HG02623 (cell line): Measurements from ENCODE around the gene ALG6.
"Not testable (repeated sequence)": the region's sequence is repeated elsewhere in the genome, so short reads cannot be mapped to it uniquely, and the experiment has no call there.

Experiments
- ATAC-seq: cut with Tn5 transposase; IDR thresholded peaks from one replicate; pipeline ENCODE4 v1.9.1; 2021; ENCODE audit warnings: moderate library complexity; ENCODE audit not compliant: unreplicated experiment

Gene ALG6

DNA sequence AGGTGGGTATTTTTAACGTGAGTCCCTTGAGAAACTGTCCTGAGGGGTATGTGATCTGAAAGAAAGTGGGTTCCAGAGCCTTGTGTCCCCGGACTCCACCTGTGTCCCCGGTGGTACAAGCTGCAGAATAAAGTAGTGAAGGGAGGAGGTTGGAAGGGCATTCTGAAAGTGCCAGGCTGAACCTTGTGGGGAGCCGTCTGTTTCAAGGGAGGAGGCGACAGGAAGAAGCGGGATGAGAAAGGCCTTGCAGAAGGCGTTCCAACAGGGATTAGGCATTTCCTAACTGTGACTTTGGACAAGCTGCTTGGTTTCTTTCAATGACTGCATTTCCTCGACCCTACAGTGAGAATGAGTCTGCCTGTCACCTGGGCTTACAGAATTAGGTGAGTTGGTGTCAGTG lies 39.3 kb upstream of the ALG6 start:
- no peak for ATAC-seq

DNA sequence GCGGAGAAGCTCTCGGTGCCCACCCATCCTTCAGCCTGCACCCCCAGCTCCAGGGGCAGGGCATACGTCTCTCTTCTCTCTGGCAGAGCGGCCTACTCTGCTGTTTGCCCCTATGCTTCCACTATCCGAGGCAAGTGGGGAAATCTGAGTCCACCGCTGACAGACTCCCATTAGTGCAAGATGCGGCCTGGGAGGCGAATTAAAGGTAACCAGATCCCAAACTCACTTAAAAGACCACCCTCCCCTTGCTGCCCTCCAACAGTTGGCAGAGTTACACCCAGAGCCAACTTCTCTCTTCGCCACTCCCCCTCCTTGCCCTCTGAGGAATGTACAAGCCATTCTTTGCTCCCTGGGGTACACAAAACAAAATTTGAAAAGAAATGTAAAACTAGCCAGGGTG lies 38.6 kb upstream of the ALG6 start:
- ATAC-seq: no peak

DNA sequence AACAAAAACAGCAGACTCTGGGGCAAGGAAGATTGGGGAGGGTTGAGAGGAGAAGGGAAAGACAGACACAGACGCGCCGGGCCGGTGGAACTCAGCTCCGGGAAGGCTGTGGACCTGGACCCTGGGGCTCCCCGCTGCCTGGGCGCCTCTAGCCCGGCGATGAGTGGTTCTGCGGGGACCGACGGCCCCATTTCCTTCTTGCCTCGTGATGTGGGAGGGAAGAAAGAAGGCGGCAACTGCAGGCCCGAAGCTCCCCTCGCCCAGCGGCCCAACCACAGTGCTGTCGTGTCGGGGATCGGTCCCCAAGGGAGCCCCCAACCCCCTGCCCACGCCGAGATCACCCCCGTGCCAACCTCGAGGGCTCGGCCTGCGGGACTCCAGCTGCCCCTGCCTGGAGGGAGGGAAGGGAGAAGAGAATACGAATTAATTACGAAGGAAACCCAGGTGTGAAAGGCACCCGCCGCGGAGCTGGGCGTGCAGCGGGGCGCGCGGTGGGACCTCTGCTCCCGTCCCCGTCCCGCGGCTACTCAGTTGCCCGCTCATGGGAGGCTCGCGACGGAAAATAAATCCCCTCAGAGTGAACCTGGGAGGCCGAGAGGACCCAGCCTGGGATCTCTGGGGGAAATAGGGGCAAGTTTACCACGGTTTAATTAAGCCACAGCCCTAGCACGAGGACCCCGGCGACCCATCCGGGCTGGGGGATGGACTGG lies 37.7 kb upstream of the ALG6 start:
- ATAC-seq: no peak

DNA sequence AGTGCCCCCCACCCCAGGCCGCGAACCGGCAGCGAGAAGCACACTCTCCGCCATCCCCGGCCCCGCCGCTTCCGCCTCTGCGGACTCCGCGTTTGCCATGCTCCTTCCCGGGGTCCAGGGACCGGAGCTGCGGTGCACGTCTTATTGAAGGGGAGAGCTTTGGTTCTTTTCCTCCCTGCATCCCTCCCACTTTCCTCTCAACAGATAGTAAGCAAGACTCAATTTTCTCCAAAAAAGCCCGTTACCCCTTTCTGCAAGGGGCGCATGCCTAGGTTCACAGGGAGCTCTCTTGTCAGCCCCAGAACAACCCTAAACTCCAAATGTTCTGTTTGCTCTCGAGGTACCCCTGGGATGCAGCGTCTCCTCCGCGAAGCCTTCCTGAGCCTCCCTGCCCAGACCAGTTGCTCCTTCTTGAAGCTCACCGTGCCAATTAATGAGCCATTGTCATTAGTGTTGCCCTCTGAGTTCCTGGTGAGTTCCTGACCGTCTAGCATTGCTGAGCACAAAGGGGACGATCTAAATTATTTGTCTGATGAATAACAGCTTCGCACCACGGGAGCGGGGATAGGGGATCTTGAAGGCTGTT lies 37.0 kb upstream of the ALG6 start:
- ATAC-seq: no peak

DNA sequence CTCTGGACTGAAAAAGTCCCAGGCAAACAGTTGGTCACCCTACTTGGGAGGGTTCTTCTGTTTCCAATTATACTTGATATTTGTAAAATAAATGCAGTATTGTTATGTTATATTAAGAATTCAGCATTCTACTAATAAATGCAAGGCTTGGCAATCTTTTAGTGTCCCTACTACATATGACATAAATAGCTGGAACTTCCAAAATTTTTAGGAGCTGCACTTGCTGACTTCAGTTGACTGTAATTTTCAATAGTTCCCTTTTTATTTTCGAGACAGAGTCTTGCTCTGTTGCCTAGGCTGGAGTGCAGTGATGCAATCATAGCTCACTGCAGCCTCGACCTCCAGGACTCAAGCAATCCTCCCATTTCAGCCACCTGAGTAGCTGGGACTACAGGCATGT lies 25.0 kb upstream of the ALG6 start:
- no peak for ATAC-seq

DNA sequence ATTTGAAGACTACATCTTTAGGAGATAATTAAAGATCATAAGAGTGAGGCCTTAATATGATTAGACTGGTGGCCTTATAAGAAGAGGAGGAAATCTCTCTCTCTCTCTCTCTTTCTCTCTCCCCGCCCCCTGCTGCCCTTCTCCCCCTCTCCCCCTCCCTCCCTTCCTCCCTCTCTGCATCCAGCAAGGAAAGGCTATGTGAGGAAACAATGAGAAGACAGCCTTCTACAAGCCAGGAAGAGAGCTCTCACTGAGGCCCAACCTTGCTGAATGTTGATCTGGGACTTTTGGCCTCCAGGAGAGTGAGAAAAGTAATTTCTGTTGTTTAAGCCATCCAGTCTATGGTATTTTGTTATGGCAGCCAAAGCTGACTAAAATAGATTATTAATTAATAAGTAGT lies 23.5 kb upstream of the ALG6 start:
- ATAC-seq: no peak

DNA sequence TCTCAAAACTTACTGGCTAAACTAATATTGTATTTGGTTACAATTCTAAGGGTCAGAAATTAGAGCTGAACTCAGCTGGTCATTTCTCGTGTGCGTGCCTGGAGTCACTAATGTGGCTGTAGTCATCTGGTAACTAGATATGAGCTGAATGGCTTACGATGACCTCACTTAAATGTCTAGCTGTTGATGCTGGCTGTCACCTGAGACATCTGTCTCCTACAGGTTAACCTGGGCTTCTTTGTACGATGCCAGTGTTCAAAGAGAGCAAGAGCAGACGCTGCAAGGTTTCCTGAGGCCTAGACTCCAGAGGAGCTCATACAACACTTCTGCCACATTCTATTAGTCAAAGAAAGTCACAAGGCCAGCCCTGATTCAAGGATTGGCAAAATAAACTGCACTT lies 17.1 kb upstream of the ALG6 start:
- ATAC-seq: no peak

DNA sequence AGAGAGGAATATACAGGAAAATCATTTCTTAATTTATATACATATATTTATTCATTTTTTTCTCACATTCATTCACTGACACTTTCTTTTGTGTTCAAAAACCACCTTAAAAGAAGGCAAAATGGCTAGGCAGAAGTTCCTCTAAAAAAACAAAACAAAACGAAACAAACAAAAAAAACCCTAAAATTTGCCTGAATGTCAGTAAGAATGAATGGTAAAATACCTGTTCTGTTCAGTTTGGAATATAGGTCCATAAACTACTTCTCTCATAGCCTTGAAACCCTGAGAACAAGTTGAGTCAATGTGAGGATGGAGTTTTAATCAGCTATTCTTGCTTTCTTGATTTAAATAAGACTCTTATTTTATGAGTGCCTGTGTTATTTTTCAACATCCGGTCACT lies 14.7 kb upstream of the ALG6 start:
- no peak for ATAC-seq

DNA sequence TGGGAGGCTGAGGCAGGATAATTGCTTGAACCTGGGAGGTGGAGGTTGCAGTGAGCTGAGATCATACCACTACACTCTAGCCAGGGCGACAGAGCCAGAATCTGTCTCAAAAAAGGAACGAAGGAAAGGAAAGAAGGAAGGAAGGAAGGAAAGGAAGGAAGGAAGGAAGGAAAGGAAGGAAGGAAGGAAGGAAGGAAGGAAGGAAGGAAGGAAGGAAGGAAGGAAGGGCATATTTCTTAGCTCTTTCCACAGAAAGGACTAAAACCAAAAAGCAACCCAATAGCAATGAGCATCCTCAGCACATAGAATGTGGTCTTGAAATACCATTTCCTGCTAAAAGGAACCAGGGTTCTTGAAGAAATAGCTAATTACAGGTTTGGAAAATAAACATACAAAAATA lies 11.2 kb upstream of the ALG6 start:
- ATAC-seq: not testable (repeated sequence)

DNA sequence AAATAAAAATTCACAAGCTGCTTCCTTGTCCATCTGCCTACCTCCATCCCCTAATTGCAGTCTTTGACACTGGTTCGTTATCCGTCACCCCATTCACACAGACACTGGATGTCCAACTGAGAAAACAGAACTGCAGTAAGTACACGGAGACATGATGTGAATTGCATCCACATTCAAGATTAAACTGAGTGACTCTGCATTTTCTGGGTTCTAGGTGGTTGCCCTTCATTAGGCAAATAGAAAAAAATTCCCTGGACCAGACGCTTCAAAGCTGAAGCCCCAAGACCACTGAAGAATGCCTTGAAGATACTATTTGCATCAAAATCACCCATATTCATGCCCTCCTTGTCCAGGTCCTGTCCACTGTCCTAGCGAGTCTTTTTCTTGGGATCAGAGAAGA lies 7.9 kb upstream of the ALG6 start:
- ATAC-seq: no peak

DNA sequence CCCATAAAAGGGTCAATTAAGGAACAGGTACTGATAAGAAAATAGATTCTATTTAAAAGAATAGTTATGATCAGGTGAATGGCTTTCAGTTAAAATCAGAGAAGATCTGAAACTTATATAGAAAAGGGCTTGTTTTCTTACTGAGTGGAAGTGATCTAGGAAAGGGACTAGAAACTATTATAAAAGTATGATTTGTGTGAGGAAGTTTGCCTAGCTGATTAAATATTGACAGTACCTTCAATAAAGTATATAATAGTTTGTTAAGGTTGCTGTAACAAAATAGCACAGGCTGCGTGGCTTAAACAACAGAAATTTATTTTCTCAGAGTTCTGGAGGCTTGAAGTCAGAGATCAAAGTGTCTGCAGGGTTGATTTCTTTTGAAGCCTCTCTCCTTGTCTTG lies 5.4 kb upstream of the ALG6 start:
- ATAC-seq: no peak

DNA sequence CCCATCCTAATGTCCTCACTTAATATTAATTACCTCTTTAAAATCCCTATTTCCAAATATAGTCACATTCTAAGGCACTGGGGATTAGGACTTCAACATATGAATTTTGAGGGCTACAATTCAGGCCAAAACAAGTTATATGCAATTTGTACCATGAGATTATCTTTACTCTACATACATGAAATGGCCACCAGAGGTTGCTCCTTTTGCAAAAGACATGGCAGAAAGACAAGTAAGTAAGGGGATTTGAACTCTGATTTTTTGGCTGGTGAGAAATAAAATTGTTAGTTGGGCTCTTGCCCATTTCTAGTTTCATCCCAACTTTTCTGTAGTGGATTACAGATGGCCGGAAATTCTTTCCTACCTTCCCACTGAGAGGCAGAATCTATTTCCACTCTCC lies 4.8 kb upstream of the ALG6 start:
- ATAC-seq: no peak

DNA sequence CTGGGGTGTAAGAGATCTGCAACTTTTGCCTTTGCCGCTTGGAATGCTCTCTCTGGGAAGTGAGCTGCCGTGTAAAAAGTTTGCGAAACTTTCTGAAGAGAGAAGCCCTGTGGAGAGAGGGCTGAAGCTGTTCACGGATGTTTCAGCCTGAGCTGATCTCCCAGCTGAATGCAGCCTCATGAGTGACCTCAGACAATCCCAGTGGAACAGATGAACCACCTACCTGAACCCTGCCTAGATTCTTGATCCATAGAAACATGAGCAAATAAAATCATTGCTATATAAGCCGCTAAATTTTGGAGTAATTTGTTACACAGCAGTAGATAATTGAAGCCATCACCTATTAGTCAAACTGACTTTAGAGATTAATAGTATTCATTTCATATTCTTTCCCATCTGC lies 4.4 kb upstream of the ALG6 start:
- no peak for ATAC-seq

DNA sequence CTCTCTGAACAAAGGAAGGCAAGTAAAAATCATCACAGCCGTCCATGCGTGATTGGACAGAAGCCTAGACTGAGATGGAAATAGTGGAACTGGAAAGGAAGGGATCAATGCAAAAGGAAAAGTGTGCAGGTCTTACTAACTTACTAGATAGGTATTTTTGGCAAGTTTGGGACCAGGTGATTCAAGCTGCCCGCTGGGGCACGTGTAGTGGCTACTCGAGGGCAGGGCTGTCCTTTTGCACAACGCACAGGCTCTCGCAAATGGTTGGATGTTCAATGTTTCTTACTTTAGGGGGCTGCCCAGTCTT lies 566 bp upstream of the ALG6 start:
- ATAC-seq: no peak

DNA sequence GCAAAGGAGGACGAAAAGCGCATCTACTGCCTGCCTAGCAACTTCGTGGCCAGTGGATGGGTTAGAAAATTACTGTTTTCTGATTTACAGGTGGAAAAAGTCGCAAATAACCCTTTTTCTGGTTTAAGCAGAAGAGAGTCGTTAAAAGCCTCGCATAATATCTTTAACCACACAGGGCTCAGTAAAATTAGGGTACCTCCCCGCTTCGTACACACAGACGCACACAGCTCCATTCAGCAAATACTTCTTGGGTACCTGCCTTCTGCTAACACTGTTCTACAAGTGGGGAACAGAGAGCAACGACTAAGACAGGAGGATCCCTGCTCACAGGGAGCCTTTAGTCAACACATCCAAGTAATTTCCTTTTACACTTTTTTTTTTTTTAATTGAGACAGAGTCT lies 704 bp downstream of the ALG6 start:
- ATAC-seq: no peak

DNA sequence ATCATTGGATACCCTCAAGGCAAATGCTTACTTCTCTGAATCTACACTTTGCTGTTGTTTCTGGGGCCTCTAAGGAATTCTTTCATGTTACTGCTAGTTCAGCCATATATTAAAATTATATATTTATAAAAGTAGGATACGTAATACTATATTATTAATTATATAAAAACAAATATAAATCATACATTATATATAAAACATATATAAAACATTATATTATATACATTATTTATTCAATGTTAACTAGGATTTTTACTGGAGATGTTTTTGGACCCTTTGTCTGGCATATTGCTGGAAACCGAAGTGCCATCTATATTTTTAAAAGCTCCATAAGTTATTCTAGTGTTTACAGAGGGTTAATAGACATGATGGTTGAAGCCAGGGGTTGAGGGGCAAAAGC lies 12.2 kb downstream of the ALG6 start:
- ATAC-seq: no peak

DNA sequence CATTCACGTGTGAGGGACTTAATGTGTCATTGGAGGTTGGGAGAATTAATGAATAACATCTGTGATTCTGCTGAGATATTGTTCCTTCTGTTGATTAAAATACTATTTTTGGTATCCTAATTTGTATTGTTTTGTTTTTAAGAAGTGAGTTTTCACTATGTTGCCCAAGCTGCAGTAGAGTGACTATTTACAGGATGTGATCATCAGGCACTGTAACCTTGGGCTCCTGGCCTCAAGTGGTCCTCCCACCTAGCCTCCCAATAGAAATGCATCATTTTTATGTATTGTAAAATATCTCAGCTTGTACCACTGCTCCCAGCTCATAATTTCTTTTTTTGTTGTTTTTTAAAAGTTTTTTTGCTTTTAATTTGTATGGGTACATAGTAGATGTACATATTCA lies 14.3 kb downstream of the ALG6 start:
- ATAC-seq: no peak

DNA sequence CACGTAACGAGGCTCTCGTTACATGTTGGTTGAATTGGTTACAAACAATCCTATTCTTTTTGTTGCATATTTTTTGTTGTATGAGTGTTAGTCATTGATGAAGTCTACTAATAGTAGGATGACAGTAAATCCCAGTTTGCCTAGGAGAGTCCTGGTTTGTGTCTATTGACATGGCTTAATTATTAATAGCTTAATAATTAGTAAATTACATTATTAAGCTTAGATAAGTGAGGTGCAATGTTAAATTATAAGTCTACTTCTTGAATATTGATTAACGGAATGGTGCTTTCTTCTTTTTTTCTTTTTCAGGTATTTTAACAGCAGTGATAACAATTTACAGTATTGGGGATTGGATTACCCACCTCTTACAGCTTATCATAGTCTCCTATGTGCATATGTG lies 34.5 kb downstream of the ALG6 start:
- no peak for ATAC-seq

DNA sequence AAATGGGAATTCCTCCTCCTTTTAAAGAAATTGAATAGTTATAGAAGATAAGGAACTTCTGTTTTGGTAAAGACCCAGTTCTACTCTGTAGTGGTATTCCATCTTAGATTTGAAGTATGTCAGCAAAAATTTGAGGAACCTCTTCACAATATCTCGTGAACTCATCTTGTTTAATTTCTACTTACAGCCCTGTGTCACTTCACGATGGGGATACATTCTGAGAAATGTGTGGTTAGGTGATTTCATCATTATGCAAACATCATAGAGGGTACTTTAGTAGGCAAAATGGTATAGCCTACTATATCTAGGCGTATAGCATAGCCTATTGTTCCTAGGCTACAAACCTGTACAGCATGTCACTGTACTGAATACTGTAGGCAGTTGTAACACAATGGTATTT lies 36.0 kb downstream of the ALG6 start:
- no peak for ATAC-seq

DNA sequence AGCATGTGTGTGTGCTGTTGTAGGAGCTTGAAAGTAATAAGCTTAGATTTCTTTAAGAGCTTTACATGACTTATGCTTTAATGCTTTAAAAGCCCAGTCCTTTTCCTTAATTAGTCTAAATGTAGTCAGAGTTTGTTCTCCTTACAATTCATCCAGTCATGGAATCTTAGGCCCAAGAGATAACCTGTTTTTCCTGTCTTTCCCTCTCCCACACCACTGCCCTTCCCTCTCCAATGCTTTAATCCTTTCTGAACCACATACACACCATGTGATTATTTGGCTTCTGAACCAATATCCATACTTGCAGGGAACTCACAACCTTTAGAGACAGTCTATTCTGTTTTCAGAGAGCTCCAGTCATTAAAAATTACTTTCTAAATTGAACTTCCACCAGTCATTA lies 37.6 kb downstream of the ALG6 start:
- no peak for ATAC-seq

DNA sequence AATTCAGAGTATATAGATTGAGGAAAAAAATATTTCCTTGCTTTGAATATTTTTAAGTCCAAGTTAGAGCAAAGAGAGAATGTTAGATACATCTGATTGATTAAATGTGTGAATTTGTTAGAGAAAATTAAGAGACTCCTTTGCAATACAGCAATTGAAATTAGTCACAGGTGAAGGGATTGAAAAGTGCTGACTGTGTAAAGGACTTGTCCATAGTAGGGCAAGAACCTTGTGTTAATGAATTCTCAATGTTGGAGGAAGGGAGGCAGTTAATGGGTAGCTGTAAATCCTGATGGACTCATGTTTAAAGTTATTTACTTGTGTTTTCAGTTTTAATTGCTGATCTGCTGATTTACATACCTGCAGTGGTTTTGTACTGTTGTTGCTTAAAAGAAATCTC lies 38.6 kb downstream of the ALG6 start:
- ATAC-seq: no peak

DNA sequence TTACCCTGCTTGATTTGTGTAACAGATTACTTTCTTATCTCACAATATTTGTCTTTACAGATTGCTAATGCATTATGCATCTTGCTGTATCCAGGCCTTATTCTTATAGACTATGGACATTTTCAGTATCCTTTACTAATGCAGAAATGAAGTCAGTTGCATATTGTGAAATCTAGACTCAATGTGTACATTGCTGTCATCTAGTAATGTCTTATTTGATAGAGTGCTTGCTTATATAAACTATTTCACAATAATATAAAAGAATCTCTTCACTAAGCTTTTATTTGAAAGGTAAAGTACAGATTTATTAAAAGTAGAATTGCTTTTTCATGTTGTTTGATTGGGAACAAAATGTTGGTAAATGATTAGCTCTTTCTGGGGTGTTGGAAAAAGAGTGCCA lies 39.6 kb downstream of the ALG6 start:
- no peak for ATAC-seq

DNA sequence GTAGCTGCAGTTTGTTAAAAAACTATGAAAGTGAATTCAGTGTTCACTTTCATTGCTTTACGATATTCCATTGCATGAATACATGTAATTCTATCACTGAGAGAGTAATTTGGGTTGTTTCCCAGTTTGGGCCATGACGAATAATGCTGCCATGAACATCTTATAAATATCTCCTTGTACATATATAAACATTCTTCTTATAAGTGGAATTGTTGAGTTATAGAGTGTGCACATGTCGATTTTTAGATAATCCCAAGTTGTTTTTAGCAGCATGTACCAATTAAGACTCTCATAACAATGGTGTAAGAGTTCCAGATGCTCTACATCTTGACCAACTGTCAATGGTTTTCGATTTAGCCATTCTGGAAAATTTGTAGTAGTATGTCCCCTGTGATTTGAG lies 40.9 kb downstream of the ALG6 start:
- ATAC-seq: no peak
